CD4-positive, CD25-positive, alpha-beta regulatory T cell (primary cell): ENCODE measurements around the gene TNFRSF9. TPM values are rescaled to one million over a fixed set of nuclear protein-coding genes. Genes with fewer than 3 reads are reported as not detected.

ENCODE experiments used
- ATAC-seq, 2 donors: fragments of 150-1000 bp; cut with Tn5 transposase; one replicate each; pipeline ENCODE4 v1.10.0; 2021; ENCODE audit warnings: low read depth in 2 of 2, moderate number of reproducible peaks in 2 of 2, moderate library complexity in 1 of 2
- DNase-seq, 3 donors: peaks; one replicate each; pipeline versions ENCODE4 v3.0.0 to v3.0.0-alpha.2; 2012 to 2022; ENCODE audit warnings: mixed read lengths in 1 of 3
- H3K27ac ChIP-seq: one replicate; pipeline ENCODE4 v1.7.0; 2013; ENCODE audit warnings: mild to moderate bottlenecking, low read length; ENCODE audit not compliant: insufficient read depth, poor library complexity, severe bottlenecking
- H3K27me3 ChIP-seq: one replicate; pipeline ENCODE4 v1.7.0; 2013; ENCODE audit warnings: low read length; ENCODE audit not compliant: control insufficient read depth, insufficient read depth
- H3K36me3 ChIP-seq: one replicate; pipeline ENCODE4 v1.7.0; 2013; ENCODE audit warnings: mild to moderate bottlenecking, low read length, moderate library complexity; ENCODE audit not compliant: control insufficient read depth, insufficient read depth
- H3K4me1 ChIP-seq: 2 replicates; pipeline ENCODE4 v1.7.0; 2013; ENCODE audit warnings: mild to moderate bottlenecking, low read length; ENCODE audit not compliant: insufficient read depth, control insufficient read depth, poor library complexity, severe bottlenecking
- H3K4me3 ChIP-seq: one replicate; pipeline ENCODE4 v1.7.0; 2013; ENCODE audit warnings: low read depth, mild to moderate bottlenecking, low read length, moderate library complexity
- H3K9me3 ChIP-seq, 2 experiments: 1 replicate in 1 of 2; 2 replicates in 1 of 2; pipeline ENCODE4 v1.7.0; 2013; ENCODE audit warnings: low read length in 2 of 2, mild to moderate bottlenecking in 1 of 2, moderate library complexity in 1 of 2; ENCODE audit not compliant: control insufficient read depth in 2 of 2
- H3K27ac Mint-ChIP-seq, 3 donors: one replicate each; pipeline ENCODE4 v1.8.0; 2020 to 2022; ENCODE audit warnings: mild to moderate bottlenecking in 3 of 3, mixed read lengths in 3 of 3, moderate library complexity in 2 of 3
- H3K27me3 Mint-ChIP-seq: one replicate; pipeline ENCODE4 v1.8.0; 2022; ENCODE audit warnings: mild to moderate bottlenecking, mixed read lengths
- H3K36me3 Mint-ChIP-seq: one replicate; pipeline ENCODE4 v1.8.0; 2020; ENCODE audit warnings: mixed read lengths
- H3K4me1 Mint-ChIP-seq, 4 donors: one replicate each; pipeline ENCODE4 v1.8.0; 2020 to 2022; ENCODE audit warnings: mixed read lengths in 4 of 4, mild to moderate bottlenecking in 1 of 4
- H3K4me3 Mint-ChIP-seq, 4 donors: one replicate each; pipeline ENCODE4 v1.8.0; 2020 to 2022; ENCODE audit warnings: mild to moderate bottlenecking in 4 of 4, mixed read lengths in 4 of 4, moderate library complexity in 3 of 4
- H3K9me3 Mint-ChIP-seq, 7 donors: one replicate each; pipeline ENCODE4 v1.8.0; 2020 to 2022; ENCODE audit warnings: mixed read lengths in 7 of 7, mild to moderate bottlenecking in 3 of 7, moderate library complexity in 2 of 7
- polyA plus RNA-seq, 4 donors: library from polyadenylated mRNA; unstranded; fragments of 300-500 nt; fragmentation: Illumina TruSeq; gene quantifications; one replicate each; pipeline ENCODE4 v1.2.3, GENCODE V29; 2021
- total RNA-seq: library from RNA; stranded (reverse); gene quantifications from one replicate; pipeline ENCODE4 v1.2.3, GENCODE V29; 2022

The TNFRSF9 gene
- total and polyA plus RNA-seq, 5 donors from 2014 or later = 10.3 to 35.6 (median 30.9) TPM

DNA sequence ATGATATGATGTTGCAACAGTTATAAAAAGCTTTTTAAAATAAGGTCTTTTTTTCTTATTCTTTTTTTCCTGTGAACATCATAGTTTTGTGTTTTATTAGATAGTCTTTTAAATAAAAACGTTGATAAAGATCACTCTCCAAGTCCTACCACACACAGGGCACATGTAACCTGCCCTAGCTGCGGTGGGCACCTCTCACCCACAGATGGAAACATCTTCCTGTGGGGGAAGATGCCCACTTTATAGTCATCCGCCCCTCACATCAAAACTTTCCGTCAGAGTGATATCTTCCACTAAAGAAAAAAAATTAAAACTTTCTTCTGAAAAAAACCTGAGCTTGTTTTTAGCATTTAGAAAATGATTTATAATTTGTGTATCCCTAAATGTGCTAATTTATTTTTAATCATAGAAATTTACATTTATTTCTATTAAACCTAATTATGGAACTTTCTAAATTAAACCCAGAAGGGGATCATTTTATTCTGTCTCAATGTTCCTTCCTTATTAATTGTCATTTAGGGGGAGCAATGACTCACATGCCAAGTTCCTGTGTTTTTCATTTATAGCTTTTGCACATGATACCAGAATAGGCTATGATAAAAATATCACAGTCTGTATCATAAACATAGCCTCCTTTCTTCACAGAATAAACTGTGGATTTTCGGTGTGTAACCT is 24.7 kb downstream of the TNFRSF9 start:
- H3K27ac ChIP-seq = peak overlapping the region; percentile 3
- H3K27me3 ChIP-seq = no peaks in the 10 kb centered on the region
- no peak overlapping the region for H3K4me3 ChIP-seq
- peak in 1 of 3 donors; percentile 27 for DNase-seq
- Mint-ChIP-seq H3K36me3 (no peaks in the 10 kb centered on the region), H3K4me3 (peak overlapping the region in 2 of 4 donors; percentile 46 to 74), H3K27me3 (no peaks in the 10 kb centered on the region), H3K27ac (peak overlapping the region in 1 of 3 donors; percentile 83), H3K9me3 (no peaks in the 10 kb centered on the region), H3K4me1 (peaks cover 15 to 50% (median 29%) of the 10 kb centered on the region in 4 donors)
- H3K36me3 ChIP-seq = no peaks in the 10 kb centered on the region
- peaks cover 9% of the 10 kb centered on the region for H3K4me1 ChIP-seq
- no peaks in the 10 kb centered on the region for H3K9me3 ChIP-seq
- no peak for ATAC-seq

DNA sequence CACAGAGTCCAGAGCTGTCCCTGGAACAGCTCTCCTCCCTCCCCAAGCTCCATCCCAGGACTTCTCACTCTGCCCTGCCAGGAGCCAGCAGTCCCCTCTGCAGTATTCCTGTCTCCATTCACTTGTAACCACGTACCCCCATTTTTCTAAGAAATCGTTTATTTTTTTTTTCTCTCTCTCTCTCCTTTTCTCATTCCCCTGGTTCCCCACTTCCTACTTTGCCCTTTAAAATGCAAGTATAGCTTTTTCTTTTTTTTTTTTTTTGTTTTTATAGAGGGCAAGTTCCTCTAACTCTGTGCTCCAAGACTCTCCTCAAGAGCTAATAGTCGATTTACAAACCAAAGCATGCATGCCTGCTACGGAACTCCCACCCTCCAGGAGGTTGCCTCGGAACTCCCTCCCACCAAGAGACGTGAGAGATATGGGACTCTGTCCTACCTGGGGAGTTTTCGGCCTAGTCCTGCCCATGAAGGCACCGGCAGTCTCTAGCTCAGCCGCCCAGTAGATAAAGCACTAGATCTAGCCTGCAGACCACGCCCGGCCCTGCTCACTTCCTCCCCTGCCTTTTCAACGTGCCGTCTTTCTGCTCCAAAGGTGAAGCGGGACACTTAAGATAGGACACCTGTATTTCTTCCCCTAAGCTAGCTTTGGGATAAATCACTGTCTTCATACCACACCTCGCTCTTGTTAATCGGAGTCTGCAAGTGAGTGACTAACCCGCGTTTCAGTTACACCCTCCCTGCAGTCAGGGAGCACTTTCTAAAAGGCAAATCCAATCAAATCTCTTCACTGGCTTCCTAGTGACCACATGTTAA is 27.7 kb downstream of the TNFRSF9 start:
- Mint-ChIP-seq H3K4me3 (peak overlapping the region; percentile 86 to 99 (median 92)), H3K27me3 (no peaks in the 10 kb centered on the region), H3K9me3 (no peaks in the 10 kb centered on the region), H3K4me1 (peaks cover 11 to 46% (median 28%) of the 10 kb centered on the region in 4 donors), H3K36me3 (no peaks in the 10 kb centered on the region), H3K27ac (peak overlapping the region; percentile 93 to 98 (median 94))
- H3K27ac ChIP-seq = peak overlapping the region; percentile 63
- DNase-seq = peak; percentile 20 to 74 (median 28)
- ATAC-seq = peak; percentile 74 to 89
- H3K27me3 ChIP-seq = no peaks in the 10 kb centered on the region
- peaks cover 9% of the 10 kb centered on the region for H3K4me1 ChIP-seq
- no peaks in the 10 kb centered on the region for H3K9me3 ChIP-seq
- peak overlapping the region; percentile 82 for H3K4me3 ChIP-seq
- H3K36me3 ChIP-seq = no peaks in the 10 kb centered on the region

DNA sequence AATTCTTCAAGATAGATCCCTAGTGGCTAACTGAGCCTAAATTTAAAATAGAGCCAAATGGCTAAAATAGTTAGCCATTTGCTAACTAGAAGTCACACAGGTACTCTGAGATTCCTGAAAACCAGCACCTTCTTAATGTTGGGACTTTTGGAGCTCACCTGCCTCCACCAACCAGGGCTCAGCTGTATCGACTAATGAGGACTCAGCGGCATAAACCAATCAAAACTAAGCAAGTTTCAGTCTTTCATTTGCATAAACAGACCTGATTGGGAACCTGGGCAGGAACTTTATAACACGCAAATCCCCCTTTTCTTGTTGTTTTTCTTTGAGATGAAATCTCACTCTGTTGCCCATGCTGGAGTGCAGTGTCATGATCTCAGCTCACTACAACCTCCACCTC is 28.5 kb downstream of the TNFRSF9 start:
- peak overlapping the region; percentile 82 for H3K4me3 ChIP-seq
- Mint-ChIP-seq H3K9me3 (no peaks in the 10 kb centered on the region), H3K27me3 (no peaks in the 10 kb centered on the region), H3K4me3 (peak overlapping the region; percentile 86 to 99 (median 92)), H3K36me3 (no peaks in the 10 kb centered on the region), H3K4me1 (peaks cover 11 to 46% (median 28%) of the 10 kb centered on the region in 4 donors), H3K27ac (peak overlapping the region; percentile 93 to 98 (median 94))
- H3K4me1 ChIP-seq = peaks cover 9% of the 10 kb centered on the region
- ATAC-seq = no peak
- no peaks in the 10 kb centered on the region for H3K36me3 ChIP-seq
- no peaks in the 10 kb centered on the region for H3K27me3 ChIP-seq
- H3K27ac ChIP-seq = peak overlapping the region; percentile 63
- DNase-seq = peak; percentile 17 to 35 (median 25)
- no peaks in the 10 kb centered on the region for H3K9me3 ChIP-seq

DNA sequence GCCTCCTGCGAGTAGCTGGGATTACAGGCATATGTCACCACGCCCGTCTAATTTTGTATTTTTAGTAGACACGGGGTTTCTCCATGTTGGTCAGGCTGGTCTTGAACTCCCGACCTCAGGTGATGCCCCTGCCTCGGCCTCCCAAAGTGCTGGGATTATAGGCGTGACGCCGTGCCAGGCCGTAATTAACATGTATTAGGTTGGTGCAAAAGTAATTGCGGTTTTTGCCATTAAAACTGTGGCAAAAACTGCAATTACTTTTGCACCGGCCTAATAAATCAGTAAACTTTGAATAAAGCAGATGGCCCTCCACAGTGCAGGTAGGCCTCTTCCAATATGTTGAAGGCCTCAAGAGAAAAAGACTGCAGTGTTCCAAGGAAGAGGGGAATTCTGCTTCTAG is 35.4 kb downstream of the TNFRSF9 start:
- Mint-ChIP-seq H3K4me3 (no peak overlapping the region), H3K27ac (peak overlapping the region in 1 of 3 donors; percentile 82)
- DNase-seq = no peak

DNA sequence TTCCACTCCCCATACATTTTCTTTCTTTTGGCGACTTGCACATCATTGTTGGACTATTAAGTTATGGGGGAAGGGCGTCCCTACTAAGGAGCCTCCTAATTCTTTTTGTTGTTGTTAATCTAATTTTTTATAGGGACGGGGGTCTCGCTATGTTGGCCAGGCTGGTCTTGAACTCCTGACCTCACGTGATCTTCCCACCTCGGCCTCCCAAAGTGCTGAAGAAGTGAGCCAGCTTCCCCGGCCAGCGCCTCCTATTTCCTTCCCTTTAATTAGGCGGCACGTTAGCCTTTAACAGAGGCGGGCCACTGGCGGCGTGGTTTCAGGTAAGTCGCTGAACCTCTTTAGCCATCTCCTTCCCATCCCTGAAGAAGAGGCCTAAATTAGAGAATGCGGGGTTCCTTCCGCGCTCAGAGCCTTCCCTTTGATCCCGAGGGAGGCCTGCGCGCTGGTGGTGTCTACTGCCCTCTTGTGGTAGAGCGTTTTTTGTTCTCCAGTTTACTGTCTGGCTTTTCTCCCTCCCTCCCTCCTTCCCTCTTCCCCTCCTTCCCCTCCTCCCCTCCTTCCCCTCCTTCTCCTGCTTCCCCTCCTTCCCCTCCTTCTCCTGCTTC is 38.1 kb downstream of the TNFRSF9 start:
- H3K4me1 ChIP-seq = peaks cover 5% of the 10 kb centered on the region
- Mint-ChIP-seq H3K4me1 (peaks cover 0 to 21% (median 15%) of the 10 kb centered on the region in 4 donors), H3K9me3 (no peaks in the 10 kb centered on the region), H3K36me3 (peaks cover 6% of the 10 kb centered on the region), H3K27me3 (no peaks in the 10 kb centered on the region), H3K27ac (peak overlapping the region in 2 of 3 donors; percentile 31 to 62), H3K4me3 (peak overlapping the region in 3 of 4 donors; percentile 29 to 68 (median 68))
- H3K9me3 ChIP-seq = no peaks in the 10 kb centered on the region
- H3K36me3 ChIP-seq = no peaks in the 10 kb centered on the region
- no peak overlapping the region for H3K27ac ChIP-seq
- H3K4me3 ChIP-seq = peak overlapping the region; percentile 55
- ATAC-seq (peak; percentile 53 to 62), DNase-seq (peak; percentile 45 to 70 (median 56))
- H3K27me3 ChIP-seq = no peaks in the 10 kb centered on the region

More for the DNA sequence above, 35.4 kb downstream of the TNFRSF9 start:
- H3K4me1 ChIP-seq = peaks cover 5% of the 10 kb centered on the region
- peaks cover 0 to 25% (median 14%) of the 10 kb centered on the region in 4 donors for H3K4me1 Mint-ChIP-seq
- H3K27me3 ChIP-seq = no peaks in the 10 kb centered on the region
- H3K4me3 ChIP-seq = no peak overlapping the region
- no peaks in the 10 kb centered on the region for H3K9me3 ChIP-seq
- no peaks in the 10 kb centered on the region for H3K27me3 Mint-ChIP-seq
- H3K27ac ChIP-seq = no peak overlapping the region
- peaks cover 4% of the 10 kb centered on the region for H3K36me3 Mint-ChIP-seq
- H3K9me3 Mint-ChIP-seq = no peaks in the 10 kb centered on the region
- no peaks in the 10 kb centered on the region for H3K36me3 ChIP-seq
- no peak for ATAC-seq

DNA sequence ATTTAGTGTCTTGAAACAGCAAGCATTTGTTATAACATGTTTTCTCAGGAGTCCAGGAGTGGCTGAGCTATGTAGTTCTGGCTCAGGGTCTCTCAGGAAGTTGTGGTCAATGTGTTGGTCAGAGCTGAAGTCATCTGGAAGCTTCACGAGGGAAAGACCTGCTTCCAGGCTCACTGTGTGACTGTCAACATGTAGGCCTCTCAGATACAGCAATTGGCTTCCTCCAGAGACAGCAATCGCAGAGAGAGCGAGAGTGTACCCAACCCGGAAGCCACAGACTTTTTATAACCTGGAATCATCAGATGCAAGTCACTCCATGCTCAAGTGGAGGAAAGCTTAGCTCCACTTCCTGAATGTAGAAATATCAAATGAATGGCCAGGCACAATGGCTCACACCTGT is 40.9 kb downstream of the TNFRSF9 start:
- H3K9me3 Mint-ChIP-seq = no peaks in the 10 kb centered on the region
- no peak overlapping the region for H3K4me3 Mint-ChIP-seq
- peaks cover 0 to 15% (median 10%) of the 10 kb centered on the region in 4 donors for H3K4me1 Mint-ChIP-seq
- Histone ChIP-seq H3K9me3 (no peaks in the 10 kb centered on the region), H3K4me3 (no peak overlapping the region), H3K36me3 (no peaks in the 10 kb centered on the region), H3K4me1 (peaks cover 5% of the 10 kb centered on the region), H3K27me3 (no peaks in the 10 kb centered on the region), H3K27ac (no peak overlapping the region)
- no peaks in the 10 kb centered on the region for H3K27me3 Mint-ChIP-seq
- peak overlapping the region in 2 of 3 donors; percentile 42 to 43 for H3K27ac Mint-ChIP-seq
- DNase-seq = no peak
- no peak for ATAC-seq
- H3K36me3 Mint-ChIP-seq = peaks cover 3% of the 10 kb centered on the region

DNA sequence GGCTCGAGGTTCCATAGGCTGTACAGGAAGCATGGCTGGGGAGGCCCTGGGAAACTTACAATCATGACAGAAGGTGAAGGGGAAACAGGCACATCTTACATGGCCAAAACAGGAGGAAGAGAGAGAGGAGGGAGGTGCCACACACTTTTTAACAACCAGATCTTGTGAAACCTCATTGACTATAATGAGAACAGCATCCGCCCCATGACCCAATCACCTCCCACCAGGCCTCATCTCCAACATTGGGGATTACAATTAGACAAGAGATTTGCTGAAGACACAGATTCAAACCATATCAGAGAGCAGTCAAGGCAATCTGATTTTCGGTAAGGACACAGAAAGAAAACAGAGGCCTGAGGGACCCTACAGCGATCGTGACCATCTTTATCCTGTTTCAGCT is 41.7 kb downstream of the TNFRSF9 start:
- peaks cover 0 to 15% (median 10%) of the 10 kb centered on the region in 4 donors for H3K4me1 Mint-ChIP-seq
- H3K27me3 Mint-ChIP-seq = no peaks in the 10 kb centered on the region
- ATAC-seq (no peak), DNase-seq (no peak)
- H3K9me3 Mint-ChIP-seq = no peaks in the 10 kb centered on the region
- peak overlapping the region in 2 of 3 donors; percentile 12 to 89 for H3K27ac Mint-ChIP-seq
- no peak overlapping the region for H3K4me3 Mint-ChIP-seq
- Histone ChIP-seq H3K4me1 (peaks cover 5% of the 10 kb centered on the region), H3K27me3 (no peaks in the 10 kb centered on the region), H3K27ac (no peak overlapping the region), H3K4me3 (no peak overlapping the region), H3K9me3 (no peaks in the 10 kb centered on the region), H3K36me3 (no peaks in the 10 kb centered on the region)
- peaks cover 3% of the 10 kb centered on the region for H3K36me3 Mint-ChIP-seq
